Smooth muscle cell of the coronary artery (primary cell): ENCODE measurements around the gene FAM81B. TPM values are rescaled to one million over a fixed set of nuclear protein-coding genes. Genes with fewer than 3 reads are reported as not detected.

Source experiments
- total RNA-seq: library from RNA; depleted of rRNA; stranded (reverse); fragments of >200 nt; gene quantifications from 2 replicates; pipeline ENCODE4 v1.2.3, GENCODE V29; 2014; ENCODE audit warnings: low replicate concordance

The FAM81B gene, protein sequence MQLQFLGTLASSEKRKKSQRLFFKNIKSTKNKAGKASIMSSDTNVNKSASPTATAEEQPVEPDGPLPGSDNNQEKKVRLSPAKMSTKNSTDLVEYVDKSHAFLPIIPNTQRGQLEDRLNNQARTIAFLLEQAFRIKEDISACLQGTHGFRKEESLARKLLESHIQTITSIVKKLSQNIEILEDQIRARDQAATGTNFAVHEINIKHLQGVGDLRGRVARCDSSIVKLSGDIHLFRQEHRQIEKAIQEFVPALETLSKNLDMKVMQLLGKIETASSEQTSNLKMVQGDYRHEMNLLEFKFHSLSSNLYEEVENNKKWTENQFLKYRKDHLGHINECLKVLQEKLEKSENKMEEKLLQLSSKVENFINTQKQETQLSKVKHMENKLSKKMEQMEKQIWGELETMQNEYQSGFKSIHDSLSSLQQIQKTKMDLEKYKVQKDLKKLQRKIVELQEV
- not detected in 2 replicates for total RNA-seq

DNA sequence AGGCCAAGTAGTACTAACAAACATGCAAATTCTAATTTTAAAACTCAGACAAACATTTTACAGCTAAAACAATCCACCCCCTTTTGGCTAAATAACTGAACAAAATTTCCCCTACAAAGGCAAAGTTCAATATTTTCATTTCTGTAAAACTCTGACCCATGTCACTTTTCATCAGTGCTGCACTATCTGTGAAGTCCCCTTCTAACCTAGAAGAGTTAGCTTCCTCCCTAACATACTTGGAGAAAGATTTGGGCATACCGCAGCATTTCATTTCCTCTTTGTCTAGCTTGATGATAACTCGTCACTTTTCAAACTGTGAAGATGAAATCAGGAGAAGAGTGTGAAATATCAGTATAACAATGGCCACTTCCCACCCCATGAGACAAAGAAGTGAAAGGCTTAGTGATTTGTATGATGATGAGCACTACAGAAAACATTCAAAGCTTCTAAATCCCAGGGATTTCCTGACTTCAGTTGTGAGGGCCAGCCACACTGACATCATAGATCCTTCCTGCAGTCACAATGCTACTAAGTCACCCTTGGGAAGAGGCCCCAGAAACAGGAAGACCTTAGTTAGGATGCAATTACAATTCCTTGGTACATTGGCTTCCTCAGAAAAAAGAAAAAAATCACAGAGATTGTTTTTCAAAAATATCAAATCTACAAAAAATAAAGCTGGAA is at the start of gene FAM81B:
Gene FAM81B, plus strand, starts transcription at position 555 of the 681 bp plus-strand sequence. Its CDS starts 24 bp downstream, at position 579.

Other genes with a start within 250 kb of the FAM81B start
- 0.23 and 6.4 TPM in 2 replicates for gene MCTP1, start 106.3 kb upstream of the FAM81B start, total RNA-seq
- 108 and 128 TPM in 2 replicates for gene SKIC3, start 163.6 kb downstream of the FAM81B start, total RNA-seq
- gene ARSK, start 163.7 kb downstream of the FAM81B start, total RNA-seq, result 4.2 and 16.0 TPM in 2 replicates
- gene GPR150, start 228.7 kb downstream of the FAM81B start, total RNA-seq, result 0.45 TPM in 1 of 2 replicates, not detected in the other